HG03175 (cell line): ENCODE measurements around the gene OR2A12.
"Not testable (repeated sequence)": the region's sequence is repeated elsewhere in the genome, so short reads cannot be mapped to it uniquely, and the experiment has no call there.

Source experiments
- ATAC-seq: cut with Tn5 transposase; IDR thresholded peaks from one replicate; pipeline ENCODE4 v1.9.1; 2021; ENCODE audit warnings: mild to moderate bottlenecking, moderate library complexity; ENCODE audit not compliant: unreplicated experiment

The OR2A12 gene

GRCh38 chr7:144085978-144086377, at the start of gene OR2A12:
Gene OR2A12 (plus strand): TSS chr7:144086278. CDS start chr7:144095108, 8,830 bp downstream.
- no peak for ATAC-seq

- ATAC-seq: no peak
These were observed 49.7 kb upstream of the OR2A12 start for GRCh38 chr7:144036302-144036885.

GRCh38 chr7:144037414-144038035, 48.6 kb upstream of the OR2A12 start:
- ATAC-seq: no peak

- ATAC-seq: no peak
These were observed 47.2 kb upstream of the OR2A12 start for GRCh38 chr7:144038887-144039286.

GRCh38 chr7:144048648-144049047, 37.4 kb upstream of the OR2A12 start, which contains the start of gene OR2A5:
Gene OR2A5 (plus strand): TSS chr7:144048948. CDS start chr7:144050402, 1,454 bp downstream.
- no peak for ATAC-seq

- no peak for ATAC-seq
These were observed 36.6 kb upstream of the OR2A12 start for GRCh38 chr7:144049491-144049890.

GRCh38 chr7:144050093-144050492, 36.0 kb upstream of the OR2A12 start:
- no peak for ATAC-seq

- ATAC-seq: not testable (repeated sequence)
These were observed 35.2 kb upstream of the OR2A12 start for GRCh38 chr7:144050884-144051283.

- ATAC-seq: no peak
These were observed 28.1 kb upstream of the OR2A12 start for GRCh38 chr7:144057954-144058353.

- no peak for ATAC-seq
These were observed 22.4 kb upstream of the OR2A12 start for GRCh38 chr7:144063710-144064109.

GRCh38 chr7:144069511-144069910, 16.6 kb upstream of the OR2A12 start, which contains the start of gene OR2A25:
Gene OR2A25 (plus strand): TSS chr7:144069811. CDS start chr7:144074220, 4,409 bp downstream.
- ATAC-seq: no peak

GRCh38 chr7:144069953-144070352, 16.1 kb upstream of the OR2A12 start:
- no peak for ATAC-seq

- ATAC-seq: no peak
These were observed 11.7 kb upstream of the OR2A12 start for GRCh38 chr7:144074374-144074773.

GRCh38 chr7:144086730-144087129, 652 bp downstream of the OR2A12 start:
- ATAC-seq: no peak

- no peak for ATAC-seq
These were observed 1.2 kb downstream of the OR2A12 start for GRCh38 chr7:144087230-144087629.

GRCh38 chr7:144090667-144091066, 4.6 kb downstream of the OR2A12 start:
- ATAC-seq: no peak

GRCh38 chr7:144098776-144099175, 12.7 kb downstream of the OR2A12 start:
- no peak for ATAC-seq

- no peak for ATAC-seq
These were observed 14.5 kb downstream of the OR2A12 start for GRCh38 chr7:144100607-144101006.

GRCh38 chr7:144102041-144102440, 16.0 kb downstream of the OR2A12 start:
- ATAC-seq: no peak

- no peak for ATAC-seq
These were observed 19.1 kb downstream of the OR2A12 start for GRCh38 chr7:144105211-144105610.

- no peak for ATAC-seq
These were observed 23.2 kb downstream of the OR2A12 start, which contains the start of gene OR2A2 for GRCh38 chr7:144109283-144109682. Gene OR2A2 (plus strand): TSS chr7:144109583. CDS start chr7:144109583, 0 bp downstream.

- ATAC-seq: no peak
These were observed 24.2 kb downstream of the OR2A12 start for GRCh38 chr7:144110272-144110671.
